Measurements from ENCODE around the gene GPC6.

Gene GPC6

GRCh38 chr13:94128430-94128829 is 901.8 kb downstream of the GPC6 start:
- in situ Hi-C loops (cut with HindIII; ENCODE audit: low sequenced_read_pairs) = no loop called here

GRCh38 chr13:94129490-94129894 is 902.9 kb downstream of the GPC6 start:
- in situ Hi-C loops (cut with HindIII; ENCODE audit: low sequenced_read_pairs) = no loop called here

GRCh38 chr13:94138831-94139230 is 912.2 kb downstream of the GPC6 start:
- in situ Hi-C loops (cut with HindIII; ENCODE audit: low sequenced_read_pairs) = no loop called here

GRCh38 chr13:94139393-94139995 is 912.9 kb downstream of the GPC6 start:
- in situ Hi-C loops (cut with HindIII; ENCODE audit: low sequenced_read_pairs) = no loop called here

GRCh38 chr13:94140027-94140426 is 913.4 kb downstream of the GPC6 start:
- in situ Hi-C loops (cut with HindIII; ENCODE audit: low sequenced_read_pairs) = no loop called here

GRCh38 chr13:94140511-94140910 is 913.9 kb downstream of the GPC6 start:
- in situ Hi-C loops (cut with HindIII; ENCODE audit: low sequenced_read_pairs) = no loop called here

GRCh38 chr13:94143624-94144350 is 917.2 kb downstream of the GPC6 start:
- in situ Hi-C loops (cut with HindIII; ENCODE audit: low sequenced_read_pairs) = no loop called here

GRCh38 chr13:94145966-94146365 is 919.4 kb downstream of the GPC6 start:
- in situ Hi-C loops (cut with HindIII; ENCODE audit: low sequenced_read_pairs) = no loop called here

- in situ Hi-C loops (cut with HindIII; ENCODE audit: low sequenced_read_pairs) = no loop called here
Observed at GRCh38 chr13:94153586-94153985, 927.0 kb downstream of the GPC6 start.

GRCh38 chr13:94154367-94154766 is 927.8 kb downstream of the GPC6 start:
- in situ Hi-C loops (cut with HindIII; ENCODE audit: low sequenced_read_pairs) = no loop called here

GRCh38 chr13:94157705-94158218 is 931.2 kb downstream of the GPC6 start:
- in situ Hi-C loops (cut with HindIII; ENCODE audit: low sequenced_read_pairs) = no loop called here

GRCh38 chr13:94160875-94161274 is 934.3 kb downstream of the GPC6 start:
- in situ Hi-C loops (cut with HindIII; ENCODE audit: low sequenced_read_pairs) = no loop called here

GRCh38 chr13:94162289-94162688 is 935.7 kb downstream of the GPC6 start:
- in situ Hi-C loops (cut with HindIII; ENCODE audit: low sequenced_read_pairs) = no loop called here

GRCh38 chr13:94163535-94163934 is 936.9 kb downstream of the GPC6 start:
- in situ Hi-C loops (cut with HindIII; ENCODE audit: low sequenced_read_pairs) = no loop called here

GRCh38 chr13:94168783-94169453 is 942.3 kb downstream of the GPC6 start:
- in situ Hi-C loops (cut with HindIII; ENCODE audit: low sequenced_read_pairs) = no loop called here

GRCh38 chr13:94169454-94170144 is 943.0 kb downstream of the GPC6 start:
- in situ Hi-C loops (cut with HindIII; ENCODE audit: low sequenced_read_pairs) = no loop called here

- in situ Hi-C loops (cut with HindIII; ENCODE audit: low sequenced_read_pairs) = no loop called here
Observed at GRCh38 chr13:94170145-94170571, 943.6 kb downstream of the GPC6 start.

- in situ Hi-C loops (cut with HindIII; ENCODE audit: low sequenced_read_pairs) = no loop called here
Observed at GRCh38 chr13:94172416-94172815, 945.8 kb downstream of the GPC6 start.

GRCh38 chr13:94173312-94173854 is 946.8 kb downstream of the GPC6 start:
- in situ Hi-C loops (cut with HindIII; ENCODE audit: low sequenced_read_pairs) = no loop called here

- in situ Hi-C loops (cut with HindIII; ENCODE audit: low sequenced_read_pairs) = no loop called here
Observed at GRCh38 chr13:94174009-94174408, 947.4 kb downstream of the GPC6 start.

- in situ Hi-C loops (cut with HindIII; ENCODE audit: low sequenced_read_pairs) = no loop called here
Observed at GRCh38 chr13:94175076-94175475, 948.5 kb downstream of the GPC6 start.
